GM21825 (cell line): ENCODE results near the gene OR52A5.

ENCODE experiments used
- ATAC-seq: cut with Tn5 transposase; IDR thresholded peaks from one replicate; pipeline ENCODE4 v1.9.1; 2021; ENCODE audit warnings: mild to moderate bottlenecking, moderate library complexity; ENCODE audit not compliant: unreplicated experiment

OR52A5 gene

GRCh38 chr11:5117588-5117987, 20.6 kb downstream of the OR52A5 start:
- ATAC-seq: no peak

- no peak for ATAC-seq
Measured at GRCh38 chr11:5115339-5115738, 22.8 kb downstream of the OR52A5 start.

- ATAC-seq: no peak
Measured at GRCh38 chr11:5107285-5107684, 30.9 kb downstream of the OR52A5 start.

- ATAC-seq: no peak
Measured at GRCh38 chr11:5103066-5103465, 35.1 kb downstream of the OR52A5 start.

- no peak for ATAC-seq
Measured at GRCh38 chr11:5102246-5102645, 35.9 kb downstream of the OR52A5 start.

GRCh38 chr11:5096011-5096410, 42.1 kb downstream of the OR52A5 start:
- ATAC-seq: no peak

- no peak for ATAC-seq
Measured at GRCh38 chr11:5092821-5093585, 45.2 kb downstream of the OR52A5 start.

GRCh38 chr11:5090668-5091067, 47.5 kb downstream of the OR52A5 start:
- no peak for ATAC-seq

- no peak for ATAC-seq
Measured at GRCh38 chr11:5088556-5088955, 49.6 kb downstream of the OR52A5 start.

- ATAC-seq: no peak
Measured at GRCh38 chr11:5083602-5084001, 54.6 kb downstream of the OR52A5 start.

GRCh38 chr11:5081405-5081804, 56.8 kb downstream of the OR52A5 start:
- no peak for ATAC-seq
